HEK293 (cell line): ENCODE results near the gene FAM227B.

Experiments used
- GLI2 ChIP-seq: fragments of 450-650 bp; formaldehyde crosslinking; IDR thresholded peaks from 2 replicates; pipeline ENCODE4; 2017; ENCODE audit warnings: missing biosample characterization, missing genetic modification characterization, low read depth, borderline replicate concordance
- ZBTB8A ChIP-seq: fragments of 450-650 bp; formaldehyde crosslinking; IDR thresholded peaks from 2 replicates; pipeline ENCODE4 v1.5.1; 2016; ENCODE audit warnings: missing biosample characterization, missing genetic modification characterization
- TF ChIP-seq, protein P1 (sequence below): fragments of 450-650 bp; formaldehyde crosslinking; IDR thresholded peaks from 2 replicates; pipeline ENCODE4 v1.5.1; 2016; ENCODE audit warnings: missing biosample characterization, missing genetic modification characterization
- TF ChIP-seq, protein P2 (sequence below): fragments of 450-650 bp; formaldehyde crosslinking; IDR thresholded peaks from 2 replicates; pipeline ENCODE4; 2016; ENCODE audit warnings: missing biosample characterization, missing genetic modification characterization

GRCh38 chr15:49462232-49462844, 158.3 kb downstream of the FAM227B start:
- TF ChIP-seq GLI2 (tag by site-specific recombination): no peak
- TF ChIP-seq ZBTB8A (tag by site-specific recombination): no peak
- TF ChIP-seq, protein P1, sequence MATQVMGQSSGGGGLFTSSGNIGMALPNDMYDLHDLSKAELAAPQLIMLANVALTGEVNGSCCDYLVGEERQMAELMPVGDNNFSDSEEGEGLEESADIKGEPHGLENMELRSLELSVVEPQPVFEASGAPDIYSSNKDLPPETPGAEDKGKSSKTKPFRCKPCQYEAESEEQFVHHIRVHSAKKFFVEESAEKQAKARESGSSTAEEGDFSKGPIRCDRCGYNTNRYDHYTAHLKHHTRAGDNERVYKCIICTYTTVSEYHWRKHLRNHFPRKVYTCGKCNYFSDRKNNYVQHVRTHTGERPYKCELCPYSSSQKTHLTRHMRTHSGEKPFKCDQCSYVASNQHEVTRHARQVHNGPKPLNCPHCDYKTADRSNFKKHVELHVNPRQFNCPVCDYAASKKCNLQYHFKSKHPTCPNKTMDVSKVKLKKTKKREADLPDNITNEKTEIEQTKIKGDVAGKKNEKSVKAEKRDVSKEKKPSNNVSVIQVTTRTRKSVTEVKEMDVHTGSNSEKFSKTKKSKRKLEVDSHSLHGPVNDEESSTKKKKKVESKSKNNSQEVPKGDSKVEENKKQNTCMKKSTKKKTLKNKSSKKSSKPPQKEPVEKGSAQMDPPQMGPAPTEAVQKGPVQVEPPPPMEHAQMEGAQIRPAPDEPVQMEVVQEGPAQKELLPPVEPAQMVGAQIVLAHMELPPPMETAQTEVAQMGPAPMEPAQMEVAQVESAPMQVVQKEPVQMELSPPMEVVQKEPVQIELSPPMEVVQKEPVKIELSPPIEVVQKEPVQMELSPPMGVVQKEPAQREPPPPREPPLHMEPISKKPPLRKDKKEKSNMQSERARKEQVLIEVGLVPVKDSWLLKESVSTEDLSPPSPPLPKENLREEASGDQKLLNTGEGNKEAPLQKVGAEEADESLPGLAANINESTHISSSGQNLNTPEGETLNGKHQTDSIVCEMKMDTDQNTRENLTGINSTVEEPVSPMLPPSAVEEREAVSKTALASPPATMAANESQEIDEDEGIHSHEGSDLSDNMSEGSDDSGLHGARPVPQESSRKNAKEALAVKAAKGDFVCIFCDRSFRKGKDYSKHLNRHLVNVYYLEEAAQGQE (tag by site-specific recombination): no peak
- TF ChIP-seq, protein P2, sequence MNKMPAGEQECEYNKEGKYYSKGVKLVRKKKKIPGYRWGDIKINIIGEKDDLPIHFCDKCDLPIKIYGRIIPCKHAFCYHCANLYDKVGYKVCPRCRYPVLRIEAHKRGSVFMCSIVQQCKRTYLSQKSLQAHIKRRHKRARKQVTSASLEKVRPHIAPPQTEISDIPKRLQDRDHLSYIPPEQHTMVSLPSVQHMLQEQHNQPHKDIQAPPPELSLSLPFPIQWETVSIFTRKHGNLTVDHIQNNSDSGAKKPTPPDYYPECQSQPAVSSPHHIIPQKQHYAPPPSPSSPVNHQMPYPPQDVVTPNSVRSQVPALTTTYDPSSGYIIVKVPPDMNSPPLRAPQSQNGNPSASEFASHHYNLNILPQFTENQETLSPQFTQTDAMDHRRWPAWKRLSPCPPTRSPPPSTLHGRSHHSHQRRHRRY: no peak
